GM06990 (cell line): ENCODE measurements around the gene BICC1.

Source experiments
- DNase-seq: peaks from one replicate; pipeline ENCODE4 v3.0.0-alpha.2; 2011; ENCODE audit not compliant: insufficient read length; ENCODE audit errors: extremely low read depth
- H3K27me3 ChIP-seq: replicated peaks from 2 replicates; pipeline ENCODE4 v1.6.0; 2011; ENCODE audit warnings: low read length; ENCODE audit not compliant: control insufficient read depth, insufficient read depth
- H3K36me3 ChIP-seq: 2 replicates; pipeline ENCODE4 v1.5.1; 2011; ENCODE audit warnings: low read length; ENCODE audit not compliant: control insufficient read depth, insufficient read depth
- H3K4me3 ChIP-seq: replicated peaks from 2 replicates; pipeline ENCODE4 v1.5.1; 2011; ENCODE audit warnings: low read depth, mild to moderate bottlenecking, control low read depth, low read length
- TF ChIP-seq, protein P1 (sequence below): IDR thresholded peaks from 2 replicates; pipeline ENCODE4 v1.5.1; 2011; ENCODE audit warnings: low read length, control low read depth, mild to moderate bottlenecking, inconsistent platforms; ENCODE audit not compliant: insufficient read depth, poor library complexity, severe bottlenecking

BICC1 gene

DNA sequence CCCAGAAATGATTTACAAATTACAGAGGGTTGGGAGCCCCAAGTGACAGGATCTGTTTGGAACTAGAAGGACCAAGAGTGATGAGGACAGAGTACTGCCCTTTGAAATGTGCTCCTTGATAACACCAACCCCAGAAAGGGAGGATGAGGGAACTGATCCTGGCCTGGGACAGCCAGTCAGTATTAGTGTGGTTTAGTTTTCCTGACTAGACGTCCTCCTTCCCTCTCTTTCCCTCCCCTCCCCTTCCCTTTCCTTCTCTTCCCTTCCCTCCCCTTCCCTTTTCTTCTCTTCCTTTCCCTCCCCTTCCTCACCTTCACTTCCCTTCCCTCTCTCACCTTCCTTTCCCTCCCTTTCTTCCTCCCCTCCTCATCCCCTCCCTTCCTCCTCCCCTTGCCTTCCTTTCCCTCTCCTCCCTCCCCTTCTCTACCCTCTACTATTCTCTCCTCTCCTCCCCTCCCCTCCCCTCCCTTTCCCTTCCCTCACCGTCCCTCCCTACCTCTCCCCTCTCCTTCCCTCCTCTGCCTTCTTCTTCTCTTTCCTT, 31.0 kb upstream of the BICC1 start:
- DNase-seq: no peak
- TF ChIP-seq, protein P1, sequence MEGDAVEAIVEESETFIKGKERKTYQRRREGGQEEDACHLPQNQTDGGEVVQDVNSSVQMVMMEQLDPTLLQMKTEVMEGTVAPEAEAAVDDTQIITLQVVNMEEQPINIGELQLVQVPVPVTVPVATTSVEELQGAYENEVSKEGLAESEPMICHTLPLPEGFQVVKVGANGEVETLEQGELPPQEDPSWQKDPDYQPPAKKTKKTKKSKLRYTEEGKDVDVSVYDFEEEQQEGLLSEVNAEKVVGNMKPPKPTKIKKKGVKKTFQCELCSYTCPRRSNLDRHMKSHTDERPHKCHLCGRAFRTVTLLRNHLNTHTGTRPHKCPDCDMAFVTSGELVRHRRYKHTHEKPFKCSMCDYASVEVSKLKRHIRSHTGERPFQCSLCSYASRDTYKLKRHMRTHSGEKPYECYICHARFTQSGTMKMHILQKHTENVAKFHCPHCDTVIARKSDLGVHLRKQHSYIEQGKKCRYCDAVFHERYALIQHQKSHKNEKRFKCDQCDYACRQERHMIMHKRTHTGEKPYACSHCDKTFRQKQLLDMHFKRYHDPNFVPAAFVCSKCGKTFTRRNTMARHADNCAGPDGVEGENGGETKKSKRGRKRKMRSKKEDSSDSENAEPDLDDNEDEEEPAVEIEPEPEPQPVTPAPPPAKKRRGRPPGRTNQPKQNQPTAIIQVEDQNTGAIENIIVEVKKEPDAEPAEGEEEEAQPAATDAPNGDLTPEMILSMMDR: no peak
- Histone ChIP-seq H3K27me3 (no peaks in the 10 kb centered on the region), H3K36me3 (no peaks in the 10 kb centered on the region), H3K4me3 (no peak overlapping the region)

GRCh38 chr10:58486821-58487220, 25.9 kb upstream of the BICC1 start:
- TF ChIP-seq, protein P1: no peak
- no peaks in the 10 kb centered on the region for H3K27me3 ChIP-seq
- DNase-seq: no peak
- no peaks in the 10 kb centered on the region for H3K36me3 ChIP-seq
- no peak overlapping the region for H3K4me3 ChIP-seq

DNA sequence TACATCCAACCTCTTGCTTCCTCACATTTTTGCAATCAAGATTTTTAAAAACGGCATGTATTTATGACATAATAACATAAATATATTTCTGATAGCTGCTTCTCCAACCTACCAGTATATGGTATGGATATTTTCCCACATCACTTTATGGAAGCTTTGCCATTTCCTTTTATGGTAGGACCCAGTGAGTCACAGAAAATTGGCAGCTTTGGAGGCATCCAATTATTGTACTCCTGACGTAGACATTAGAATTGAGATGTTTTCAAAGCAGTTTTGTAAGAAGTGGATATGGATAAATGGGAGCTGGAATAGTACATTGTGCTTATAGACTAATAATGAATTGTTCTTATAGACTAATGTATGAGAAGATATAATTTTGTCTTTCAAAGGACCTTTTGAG, 23.8 kb upstream of the BICC1 start:
- no peak for DNase-seq
- TF ChIP-seq, protein P1: no peak
- Histone ChIP-seq H3K27me3 (no peaks in the 10 kb centered on the region), H3K4me3 (no peak overlapping the region), H3K36me3 (no peaks in the 10 kb centered on the region)

GRCh38 chr10:58502956-58503355, 9.7 kb upstream of the BICC1 start:
- H3K4me3 ChIP-seq: no peak overlapping the region
- no peaks in the 10 kb centered on the region for H3K36me3 ChIP-seq
- no peak for DNase-seq
- TF ChIP-seq, protein P1: no peak
- H3K27me3 ChIP-seq: no peaks in the 10 kb centered on the region

DNA sequence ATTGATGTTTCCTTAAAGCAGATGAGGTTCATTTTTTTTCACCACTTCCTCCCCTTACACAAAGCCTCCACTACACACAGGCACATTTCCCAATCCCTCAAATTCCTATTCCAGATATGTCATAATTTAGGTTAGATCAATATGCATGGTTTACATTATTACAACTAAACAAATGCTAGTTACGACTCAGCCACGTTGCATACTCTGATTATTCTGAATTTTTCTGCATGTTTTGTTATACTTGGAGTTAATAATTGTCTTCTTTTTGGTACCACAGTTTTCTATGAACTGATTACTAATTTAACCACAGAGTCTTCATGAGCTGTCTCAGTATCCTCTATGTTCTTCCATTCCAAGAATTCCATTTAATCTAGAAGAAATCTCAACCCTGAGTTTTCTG, 4.4 kb upstream of the BICC1 start:
- H3K27me3 ChIP-seq: peaks cover 1% of the 10 kb centered on the region; the same call in 1 of the 2 replicates

More for the DNA sequence above, 4.4 kb upstream of the BICC1 start:
- Histone ChIP-seq H3K36me3 (no peaks in the 10 kb centered on the region), H3K4me3 (no peak overlapping the region)
- DNase-seq: no peak
- TF ChIP-seq, protein P1: no peak
